ENCODE measurements around the gene CRTC1. TPM values are rescaled to one million over a fixed set of nuclear protein-coding genes. Genes with fewer than 3 reads are reported as not detected.

The CRTC1 gene
- total and polyA plus RNA-seq, 2 of the 13 experiments (the other 11 are each of a cell fraction or from before 2014, with no cell fraction given) = 2.0 to 2.7 TPM

GRCh38 chr19:18831524-18832305, 148.2 kb downstream of the CRTC1 start, which contains the start of gene UPF1 (continued):
- TF ChIP-seq ISX (CRISPR knock-in tag; conservative IDR thresholded peaks at IDR 0.05) (no peak), ETV5 (CRISPR knock-in tag; IDR thresholded peaks at IDR 0.05; ENCODE audit: borderline replicate concordance) (peak; percentile 15; the same call in 1 of the 2 replicates), ZNF296 (CRISPR knock-in tag; conservative IDR thresholded peaks at IDR 0.05) (no peak), THAP7 (CRISPR knock-in tag; IDR thresholded peaks at IDR 0.05) (no peak), HNF1B (CRISPR knock-in tag; IDR thresholded peaks at IDR 0.05) (0 out of 2 replicates have a peak, but pooled peaks have one; percentile 18), FOXO1 (CRISPR knock-in tag; IDR thresholded peaks at IDR 0.05) (peak; percentile 23; the same call in 1 of the 2 replicates), ATF5 (CRISPR knock-in tag; IDR thresholded peaks at IDR 0.05; ENCODE audit: low read depth) (peak; percentile 69; the same call in 1 of the 2 replicates), ZNF768 (CRISPR knock-in tag; IDR thresholded peaks at IDR 0.05) (0 out of 2 replicates have a peak, but pooled peaks have one; percentile 39), YY1 (IDR thresholded peaks at IDR 0.05; ENCODE audit: insufficient read depth, insufficient replicate concordance, low read depth, low read length) (peak; percentile 54), PHF20 (CRISPR knock-in tag; IDR thresholded peaks at IDR 0.05) (peak; percentile 50; the same call in 1 of the 2 replicates), BCL3 (CRISPR knock-in tag; IDR thresholded peaks at IDR 0.05) (peak; percentile 80; the same call in 1 of the 2 replicates), MEIS2 (CRISPR knock-in tag; IDR thresholded peaks at IDR 0.05) (peak; percentile 80; the same call in 1 of the 2 replicates), XRCC5 (optimal IDR thresholded peaks at IDR 0.05; ENCODE audit: low read length) (peak; percentile 66), RCOR2 (CRISPR knock-in tag; IDR thresholded peaks at IDR 0.05) (no peak), RNF2 (conservative IDR thresholded peaks at IDR 0.05; ENCODE audit: low read depth) (peak; percentile 65), ZNF577 (CRISPR knock-in tag; IDR thresholded peaks at IDR 0.05; ENCODE audit: borderline replicate concordance, low read depth) (no peak), MLXIP (CRISPR knock-in tag; IDR thresholded peaks at IDR 0.05; ENCODE audit: borderline replicate concordance) (peak; percentile 46; the same call in 1 of the 2 replicates), PTBP1 (IDR thresholded peaks at IDR 0.05; ENCODE audit: low read depth, low read length, poor library complexity, severe bottlenecking) (no peak), ZNF607 (CRISPR knock-in tag; IDR thresholded peaks at IDR 0.05; ENCODE audit: borderline replicate concordance) (peak; percentile 68; the same call in 1 of the 2 replicates), ZNF772 (CRISPR knock-in tag; IDR thresholded peaks at IDR 0.05) (peak; percentile 40), ZNF629 (CRISPR knock-in tag; conservative IDR thresholded peaks at IDR 0.05) (peak; percentile 87), FOXC1 (CRISPR knock-in tag; IDR thresholded peaks at IDR 0.05; ENCODE audit: borderline replicate concordance) (peak; percentile 66; the same call in 1 of the 2 replicates)

Data from HepG2 (cell line).